ENCODE measurements around the gene ATP8B3. TPM values are rescaled to one million over a fixed set of nuclear protein-coding genes. Genes with fewer than 3 reads are reported as not detected.

The ATP8B3 gene
- total and polyA plus RNA-seq, 9 of the 15 experiments (the other 6 are each of a cell fraction or from before 2014, with no cell fraction given): 1.2 to 12.3 (median 3.8) TPM

DNA sequence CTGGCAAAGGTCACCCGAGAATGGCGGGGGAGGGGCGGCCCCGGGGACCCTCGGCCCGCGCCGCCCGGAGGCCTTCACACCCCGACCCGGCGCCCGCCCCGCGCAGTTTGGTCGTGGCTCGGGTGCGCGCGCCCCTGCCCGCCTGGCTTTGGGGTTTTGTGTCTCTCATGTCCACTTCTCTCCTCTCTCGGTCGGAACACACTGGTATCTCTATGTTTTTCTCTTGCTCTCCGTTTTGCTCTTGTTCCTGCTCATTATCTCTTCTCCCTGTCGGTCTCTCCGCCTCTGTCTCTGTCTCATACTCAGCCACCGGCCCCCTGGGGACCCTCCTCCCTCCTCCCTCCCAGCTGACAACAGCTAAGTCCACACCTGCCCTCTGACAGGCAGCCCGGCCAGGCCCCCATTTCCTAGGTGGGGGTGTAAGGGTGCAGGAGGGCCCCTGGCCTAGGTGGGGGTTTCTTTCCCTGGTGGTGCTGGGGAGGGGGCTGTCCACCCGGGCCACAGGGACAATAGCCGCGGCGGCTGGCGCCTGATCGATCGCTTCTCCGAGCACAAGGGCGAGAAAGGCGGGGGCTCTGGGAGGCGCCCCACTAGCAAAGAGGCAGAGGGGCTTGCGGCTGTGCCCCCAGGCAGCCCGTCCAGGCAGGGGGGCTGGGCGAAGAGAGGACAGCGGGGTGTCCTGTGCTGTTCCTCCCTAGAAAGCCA lies 56.5 kb downstream of the ATP8B3 start:
- Histone ChIP-seq H3K9me3 (replicated peaks; ENCODE audit: control insufficient read depth, insufficient read depth, low read depth, low read length) (no peaks in the 10 kb centered on the region), H2AFZ (ENCODE audit: low read depth, low read length) (no peak overlapping the region), H3K4me2 (ENCODE audit: insufficient read depth, low read length) (no peak overlapping the region), H3K36me3 (ENCODE audit: control insufficient read depth, insufficient read depth, low read length) (no peaks in the 10 kb centered on the region), H3K9ac (ENCODE audit: insufficient read depth in 1 of 2, low read depth in 2 of 2, low read length in 2 of 2) (no peak overlapping the region), H3K4me3 (no peak overlapping the region), H4K20me1 (replicated peaks; ENCODE audit: control insufficient read depth, insufficient read depth, low read length) (no peaks in the 10 kb centered on the region; the same call in none of the 2 replicates), H3K9me1 (ENCODE audit: control insufficient read depth, insufficient read depth, low read length) (no peaks in the 10 kb centered on the region), H3K27ac (ENCODE audit: extremely low read depth, low read depth, low read length) (no peak overlapping the region), H3K79me2 (ENCODE audit: control insufficient read depth, insufficient read depth, low read length) (no peaks in the 10 kb centered on the region), H3K4me1 (replicated peaks in 1 of 2; ENCODE audit: control insufficient read depth in 2 of 2, insufficient read depth in 2 of 2, low read length in 2 of 2) (peaks cover 0 to 66% of the 10 kb centered on the region in 2 experiments; a peak in 2 of 5 replicates), H3K27me3 (ENCODE audit: control insufficient read depth in 2 of 2, insufficient read depth in 2 of 2, low read length in 2 of 2) (peaks cover 29 to 51% of the 10 kb centered on the region in 2 experiments; a peak in 4 of 5 replicates)
- TF ChIP-seq, protein P1, sequence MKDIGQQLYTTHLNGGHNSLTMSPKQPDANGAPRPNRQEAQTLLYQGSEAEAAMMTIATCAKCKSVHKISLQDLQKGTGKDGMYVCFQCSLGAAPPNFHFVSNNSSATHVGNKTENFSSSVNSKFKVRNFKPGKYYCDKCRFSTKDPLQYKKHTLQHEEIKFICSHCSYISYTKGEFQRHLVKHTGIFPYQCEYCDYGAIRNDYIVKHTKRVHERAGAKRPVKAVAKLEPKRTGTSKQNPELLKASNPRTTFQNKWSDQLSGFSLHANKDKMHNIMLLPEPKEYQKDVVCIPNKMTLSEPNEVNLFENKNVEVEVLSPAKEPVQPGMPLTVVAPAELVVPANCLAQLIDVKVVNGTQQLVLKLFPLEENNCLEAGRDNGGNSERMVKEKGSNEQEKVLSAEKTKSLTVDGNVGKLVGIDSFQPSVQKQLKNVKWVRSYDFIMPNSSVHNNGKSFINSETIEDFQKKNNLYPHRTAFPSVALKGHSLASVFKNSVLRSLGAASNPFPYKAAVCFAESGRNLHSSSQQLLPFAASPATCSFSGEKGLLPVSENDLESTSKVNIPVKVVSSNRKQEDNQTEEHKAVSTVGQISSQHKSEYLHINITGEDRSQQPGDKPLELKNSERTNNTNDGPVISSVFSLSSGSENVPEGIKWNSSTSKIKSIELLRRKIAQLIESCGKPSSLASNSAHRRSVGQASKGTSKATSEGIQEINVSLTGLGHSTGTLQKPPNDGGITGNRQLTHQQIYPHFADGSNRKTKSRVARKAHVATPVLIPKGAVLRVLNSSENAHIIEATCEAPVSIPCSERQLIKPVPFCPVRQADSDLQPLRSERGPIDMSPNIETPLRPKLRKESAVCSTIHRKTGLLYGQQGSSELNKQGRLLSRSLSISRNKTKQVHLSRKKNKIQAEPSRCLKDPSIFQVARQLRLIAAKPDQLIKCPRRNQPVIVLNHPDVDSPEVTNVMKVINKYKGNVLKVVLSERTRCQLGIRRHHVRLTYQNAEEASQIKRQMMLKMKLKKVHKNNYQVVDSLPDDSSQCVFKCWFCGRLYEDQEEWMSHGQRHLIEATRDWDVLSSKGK (CRISPR knock-in tag; IDR thresholded peaks at IDR 0.05): no peak
- TF ChIP-seq, protein P2, sequence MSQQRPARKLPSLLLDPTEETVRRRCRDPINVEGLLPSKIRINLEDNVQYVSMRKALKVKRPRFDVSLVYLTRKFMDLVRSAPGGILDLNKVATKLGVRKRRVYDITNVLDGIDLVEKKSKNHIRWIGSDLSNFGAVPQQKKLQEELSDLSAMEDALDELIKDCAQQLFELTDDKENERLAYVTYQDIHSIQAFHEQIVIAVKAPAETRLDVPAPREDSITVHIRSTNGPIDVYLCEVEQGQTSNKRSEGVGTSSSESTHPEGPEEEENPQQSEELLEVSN (IDR thresholded peaks at IDR 0.05; ENCODE audit: borderline replicate concordance in 1 of 2, extremely low read depth in 1 of 2, insufficient read depth in 1 of 2, insufficient read length in 1 of 2, low read depth in 1 of 2, low read length in 1 of 2, poor library complexity in 1 of 2, severe bottlenecking in 1 of 2): peak in 1 of 2 experiments; percentile 22
- TF ChIP-seq SREBF1 (IDR thresholded peaks at IDR 0.05; ENCODE audit: borderline replicate concordance, low read depth, low read length) (no peak), BMI1 (IDR thresholded peaks at IDR 0.05; ENCODE audit: low read length) (no peak), CAMTA2 (CRISPR knock-in tag; conservative IDR thresholded peaks at IDR 0.05) (no peak), FOS (IDR thresholded peaks at IDR 0.05; ENCODE audit: extremely low read depth, insufficient read length) (no peak), POLR3G (IDR thresholded peaks at IDR 0.05; ENCODE audit: extremely low read depth, insufficient read length, insufficient replicate concordance) (no peak), ZBTB7A (IDR thresholded peaks at IDR 0.05; ENCODE audit: borderline replicate concordance, control insufficient read depth, low read depth, low read length) (peak; percentile 21; the same call in 1 of the 2 replicates), KDM4B (IDR thresholded peaks at IDR 0.05; ENCODE audit: borderline replicate concordance in 2 of 2, low read depth in 1 of 2) (no peak)
- TF ChIP-seq, protein P3, sequence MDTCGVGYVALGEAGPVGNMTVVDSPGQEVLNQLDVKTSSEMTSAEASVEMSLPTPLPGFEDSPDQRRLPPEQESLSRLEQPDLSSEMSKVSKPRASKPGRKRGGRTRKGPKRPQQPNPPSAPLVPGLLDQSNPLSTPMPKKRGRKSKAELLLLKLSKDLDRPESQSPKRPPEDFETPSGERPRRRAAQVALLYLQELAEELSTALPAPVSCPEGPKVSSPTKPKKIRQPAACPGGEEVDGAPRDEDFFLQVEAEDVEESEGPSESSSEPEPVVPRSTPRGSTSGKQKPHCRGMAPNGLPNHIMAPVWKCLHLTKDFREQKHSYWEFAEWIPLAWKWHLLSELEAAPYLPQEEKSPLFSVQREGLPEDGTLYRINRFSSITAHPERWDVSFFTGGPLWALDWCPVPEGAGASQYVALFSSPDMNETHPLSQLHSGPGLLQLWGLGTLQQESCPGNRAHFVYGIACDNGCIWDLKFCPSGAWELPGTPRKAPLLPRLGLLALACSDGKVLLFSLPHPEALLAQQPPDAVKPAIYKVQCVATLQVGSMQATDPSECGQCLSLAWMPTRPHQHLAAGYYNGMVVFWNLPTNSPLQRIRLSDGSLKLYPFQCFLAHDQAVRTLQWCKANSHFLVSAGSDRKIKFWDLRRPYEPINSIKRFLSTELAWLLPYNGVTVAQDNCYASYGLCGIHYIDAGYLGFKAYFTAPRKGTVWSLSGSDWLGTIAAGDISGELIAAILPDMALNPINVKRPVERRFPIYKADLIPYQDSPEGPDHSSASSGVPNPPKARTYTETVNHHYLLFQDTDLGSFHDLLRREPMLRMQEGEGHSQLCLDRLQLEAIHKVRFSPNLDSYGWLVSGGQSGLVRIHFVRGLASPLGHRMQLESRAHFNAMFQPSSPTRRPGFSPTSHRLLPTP (IDR thresholded peaks at IDR 0.05; ENCODE audit: borderline replicate concordance, extremely low read depth, insufficient read length): no peak
- in situ Hi-C loops (cut with MboI): no loop called here
- no peak for ATAC-seq
- WGBS (ENCODE audit: insufficient coverage, low coverage, missing lambda C conversion rate): 5% methylated on average over 23 of the region's 43 CpGs
- no TSS peak for BruUV-seq (replicated peaks)
- CTCF ChIA-PET (ENCODE audit: low intra/inter-chr PET ratio): interaction anchor here (0.7 kb wide), 1 partner anchor 9 kb away, joined by 3 read pairs; no protein-coding TSS in a partner anchor
- intact Hi-C loops (cut with micrococcal nuclease): no loop called here
- DNase-seq (ENCODE audit: extremely low read depth in 1 of 4, low spot score in 3 of 4): no peak
- FAIRE-seq: no peak
- POLR2A ChIA-PET: interaction anchor here (0.6 to 1.6 kb wide), 3 partner anchors 10 to 238 kb away, joined by 3 to 4 read pairs (median 3); no protein-coding TSS in a partner anchor
